ENCODE results near the gene HSBP1L1. TPM values are rescaled to one million over a fixed set of nuclear protein-coding genes. Genes with fewer than 3 reads are reported as not detected.
"Not testable (repeated sequence)": the region's sequence is repeated elsewhere in the genome, so short reads cannot be mapped to it uniquely, and the experiment has no call there.

The HSBP1L1 gene
- total RNA-seq, 6 donors from 2014 or later, result 32.1 to 80.7 (median 43.8) TPM

DNA sequence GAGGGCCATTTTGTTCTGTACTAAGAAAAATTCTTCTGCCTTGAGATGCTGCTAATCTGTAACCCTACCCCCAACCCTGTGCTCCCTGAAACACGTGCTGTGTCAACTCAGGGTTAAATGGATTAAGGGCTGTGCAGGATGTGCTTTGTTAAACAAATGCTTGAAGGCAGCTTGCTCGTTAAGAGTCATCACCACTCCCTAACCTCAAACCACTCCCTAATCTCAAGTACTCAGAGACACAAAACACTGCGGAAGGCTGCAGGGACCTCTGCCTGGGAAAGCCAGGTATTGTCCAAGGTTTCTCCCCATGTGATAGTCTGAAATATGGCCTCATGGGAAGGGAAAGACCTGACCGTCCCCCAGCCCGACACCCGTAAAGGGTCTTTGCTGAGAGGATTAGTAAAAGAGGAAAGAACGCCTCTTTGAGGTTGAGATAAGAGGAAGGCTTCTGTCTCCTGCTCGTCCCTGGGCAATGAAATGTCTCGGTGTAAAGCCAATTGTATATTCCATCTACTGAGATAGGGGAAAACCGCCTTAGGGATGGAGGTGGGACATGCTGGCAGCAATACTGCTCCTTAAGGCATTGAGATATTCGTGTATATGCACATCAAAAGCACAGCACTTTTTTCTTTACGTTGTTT is 4.2 kb upstream of the HSBP1L1 start:
- peaks cover 16 to 59% (median 32%) of the 10 kb centered on the region in 4 donors for H3K4me1 ChIP-seq

GRCh38 chr18:79960921-79961526 is 3.4 kb upstream of the HSBP1L1 start:
- no peak overlapping the region for H3K4me3 ChIP-seq
- no peak for TF ChIP-seq POLR2A (IDR thresholded peaks at IDR 0.05)
- TF ChIP-seq EP300 (IDR thresholded peaks at IDR 0.05), result no peak
- TF ChIP-seq CTCF (IDR thresholded peaks at IDR 0.05), result no peak
- no peak for TF ChIP-seq POLR2AphosphoS5 (IDR thresholded peaks at IDR 0.05)
- H3K36me3 ChIP-seq, result no peaks in the 10 kb centered on the region
- DNase-seq (no peak), ATAC-seq (ENCODE audit: low FRiP score in 2 of 2) (no peak)
- H3K27me3 ChIP-seq, result no peaks in the 10 kb centered on the region
- H3K27ac ChIP-seq, result peak overlapping the region; percentile 42 to 90 (median 80)
- H3K4me1 ChIP-seq, result peaks cover 17 to 65% (median 36%) of the 10 kb centered on the region in 4 donors
- 87 to 93% methylated on average over 11 to 16 of the region's 16 CpGs for WGBS, 2 donors
- no peaks in the 10 kb centered on the region for H3K9me3 ChIP-seq

More for the DNA sequence above, 4.2 kb upstream of the HSBP1L1 start:
- DNase-seq, result peak in 1 of 2 donors; percentile 59
- H3K9me3 ChIP-seq; H3K4me3 ChIP-seq; ATAC-seq (ENCODE audit: low FRiP score in 2 of 2); H3K27me3 ChIP-seq; H3K36me3 ChIP-seq: not testable (repeated sequence)
- peak in 1 of 4 donors; percentile 4 for TF ChIP-seq EP300 (IDR thresholded peaks at IDR 0.05)
- peak in 2 of 6 experiments; percentile 19 to 28 for TF ChIP-seq CTCF (IDR thresholded peaks at IDR 0.05)
- 22 to 35% methylated on average over 12 of the region's 12 CpGs for WGBS, 2 donors
- H3K27ac ChIP-seq, result peak overlapping the region; percentile 42 to 90 (median 80)

DNA sequence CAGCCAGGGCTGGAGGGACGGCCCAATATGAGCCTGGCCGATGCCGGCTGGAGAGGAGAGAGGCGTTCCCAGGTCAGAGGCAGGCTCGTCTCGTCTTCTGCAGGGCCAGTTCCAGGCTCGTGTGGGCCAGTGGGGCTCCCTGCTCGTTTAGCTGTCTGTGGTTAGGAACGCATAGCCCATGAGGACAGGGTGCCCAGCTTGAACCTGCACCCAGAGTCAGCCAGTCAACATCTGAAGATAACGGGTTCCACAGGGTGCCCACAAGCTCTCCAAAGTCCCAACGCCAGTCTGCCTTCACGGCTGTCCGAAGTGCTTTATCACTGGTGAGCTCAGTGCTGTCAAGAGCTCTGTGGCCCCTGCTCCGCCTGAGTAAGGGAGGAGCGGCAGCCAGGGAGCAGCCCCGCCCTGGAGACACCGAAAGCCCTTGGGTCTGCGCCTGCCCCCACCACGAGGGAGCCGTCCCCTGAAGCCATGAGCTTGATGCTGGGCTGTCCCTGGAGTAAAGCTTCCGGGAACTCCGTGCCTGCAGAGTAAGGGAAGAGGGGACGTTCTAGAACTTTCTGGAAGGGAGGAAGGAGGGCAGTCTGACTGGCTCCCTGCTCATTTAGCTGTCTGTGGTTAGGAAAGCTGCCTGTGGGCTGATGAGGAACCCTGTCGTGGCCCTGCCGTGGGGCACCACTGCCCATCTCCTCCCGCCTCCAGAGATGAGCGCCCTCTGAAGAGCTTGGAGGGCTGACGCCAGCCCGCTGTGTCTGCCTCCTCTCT is 2.7 kb upstream of the HSBP1L1 start:
- peaks cover 17 to 65% (median 38%) of the 10 kb centered on the region in 4 donors for H3K4me1 ChIP-seq
- DNase-seq (peak; percentile 81 to 87), ATAC-seq (ENCODE audit: low FRiP score in 2 of 2) (peak; percentile 48 to 85)
- TF ChIP-seq EP300 (IDR thresholded peaks at IDR 0.05), result no peak
- TF ChIP-seq CTCF (IDR thresholded peaks at IDR 0.05), result no peak
- no peak for TF ChIP-seq POLR2AphosphoS5 (IDR thresholded peaks at IDR 0.05)
- TF ChIP-seq POLR2A (IDR thresholded peaks at IDR 0.05), result no peak
- no peaks in the 10 kb centered on the region for H3K36me3 ChIP-seq
- H3K4me3 ChIP-seq, result no peak overlapping the region
- 47 to 62% methylated on average over 18 to 28 of the region's 29 CpGs for WGBS, 2 donors
- no peaks in the 10 kb centered on the region for H3K9me3 ChIP-seq
- peak overlapping the region; percentile 63 to 90 (median 80) for H3K27ac ChIP-seq
- H3K27me3 ChIP-seq, result no peaks in the 10 kb centered on the region

DNA sequence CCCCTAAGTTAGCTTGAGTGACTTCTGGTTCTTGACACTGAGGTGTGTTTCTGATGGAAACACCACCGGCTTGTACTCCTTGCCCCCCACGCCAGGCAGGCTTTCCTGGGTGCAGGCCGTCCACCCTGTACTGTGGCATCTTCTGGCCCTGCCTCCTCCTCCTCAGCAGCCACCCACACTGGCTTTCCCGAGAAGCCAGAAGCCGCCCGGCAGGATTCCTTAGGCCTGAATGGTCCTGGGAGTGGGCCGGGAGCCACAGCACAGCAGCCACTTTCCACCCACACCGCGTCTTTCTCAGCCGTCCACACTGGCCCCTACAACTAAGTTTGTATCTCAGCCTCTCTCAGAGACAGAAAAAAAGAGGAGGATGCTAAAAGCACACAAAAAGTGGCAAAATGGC is 2.1 kb upstream of the HSBP1L1 start:
- Histone ChIP-seq H3K27me3 (no peaks in the 10 kb centered on the region), H3K4me1 (peaks cover 17 to 65% (median 38%) of the 10 kb centered on the region in 4 donors), H3K9me3 (no peaks in the 10 kb centered on the region), H3K4me3 (no peak overlapping the region), H3K27ac (peak overlapping the region; percentile 63 to 90 (median 80)), H3K36me3 (no peaks in the 10 kb centered on the region)
- 61 to 80% methylated on average over 10 of the region's 10 CpGs for whole genome bisulfite sequencing, 2 donors
- ATAC-seq (ENCODE audit: low FRiP score in 2 of 2) (peak; percentile 50 to 86), DNase-seq (peak in 1 of 2 donors; percentile 81)
- TF ChIP-seq CTCF (IDR thresholded peaks at IDR 0.05) (no peak), EP300 (IDR thresholded peaks at IDR 0.05) (no peak), POLR2A (IDR thresholded peaks at IDR 0.05) (no peak), POLR2AphosphoS5 (IDR thresholded peaks at IDR 0.05) (no peak)

Data from upper lobe of left lung (tissue), 6 donors.